GM18520 (cell line): ENCODE results near the gene TTLL11.

Experiments used
- ATAC-seq: cut with Tn5 transposase; IDR thresholded peaks from one replicate; pipeline ENCODE4 v1.9.1; 2021; ENCODE audit not compliant: unreplicated experiment

The TTLL11 gene

GRCh38 chr9:122110100-122110833, 17.2 kb upstream of the TTLL11 start:
- no peak for ATAC-seq

DNA sequence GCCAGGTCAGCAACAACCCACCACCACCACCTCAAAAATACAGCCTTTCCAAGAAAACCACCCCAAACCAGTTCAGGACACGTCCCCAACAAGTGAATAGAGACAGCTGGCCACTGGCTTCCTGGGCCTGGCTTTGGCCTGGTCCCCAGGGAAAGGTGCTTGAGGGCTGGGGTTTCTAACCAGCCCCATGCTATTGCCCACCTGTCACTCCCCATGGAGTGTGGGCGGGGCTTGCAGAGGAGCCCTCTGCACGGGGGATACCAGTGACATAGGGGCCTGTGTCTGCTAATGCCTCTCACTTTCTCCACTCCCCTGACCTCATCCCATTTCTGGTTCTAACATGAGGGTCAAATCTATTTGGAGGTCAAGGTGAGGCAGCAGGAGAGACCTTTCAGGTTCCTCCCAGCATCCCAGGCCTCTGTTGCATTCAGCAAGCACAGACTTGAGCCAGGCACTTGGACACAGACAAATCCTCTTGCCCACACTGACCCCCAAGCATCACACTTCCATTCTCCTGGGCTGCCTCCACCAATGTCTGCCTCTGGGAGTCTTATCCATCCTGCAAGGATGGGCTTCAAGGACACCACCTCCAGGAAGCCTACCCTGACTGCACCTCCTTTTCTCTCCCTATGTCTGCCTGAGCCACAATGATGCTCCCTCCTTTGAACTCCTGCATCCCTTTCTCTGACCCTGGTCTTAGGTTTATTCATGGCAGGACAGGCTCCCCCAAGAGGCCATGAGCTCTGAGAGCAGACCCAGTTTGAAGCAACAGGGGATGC, 16.1 kb upstream of the TTLL11 start:
- ATAC-seq, result no peak

- ATAC-seq, result no peak
These were observed 14.2 kb upstream of the TTLL11 start for GRCh38 chr9:122107291-122107805.

DNA sequence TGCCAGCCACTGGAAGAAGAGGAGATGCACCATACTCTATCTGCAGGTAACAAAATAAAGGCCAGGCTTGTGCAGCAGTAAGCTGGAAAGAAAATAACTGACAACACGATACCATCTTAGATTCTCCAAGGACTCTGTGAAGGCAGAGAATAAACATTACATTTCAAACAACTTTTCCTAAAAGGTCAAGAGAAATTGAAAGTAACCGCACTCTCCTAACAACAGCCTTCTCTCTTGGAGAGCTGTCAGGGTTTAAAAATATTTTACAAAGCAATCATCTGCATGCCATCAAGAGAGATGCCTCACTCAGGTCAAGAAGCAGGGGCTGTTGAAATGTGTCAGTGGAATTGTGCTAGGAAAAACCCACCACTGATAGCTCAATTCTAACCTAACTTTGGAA, 13.5 kb upstream of the TTLL11 start:
- no peak for ATAC-seq

GRCh38 chr9:122103985-122104384, 10.9 kb upstream of the TTLL11 start:
- ATAC-seq, result no peak

- ATAC-seq, result no peak
These were observed 9.0 kb upstream of the TTLL11 start for GRCh38 chr9:122102156-122102555.

DNA sequence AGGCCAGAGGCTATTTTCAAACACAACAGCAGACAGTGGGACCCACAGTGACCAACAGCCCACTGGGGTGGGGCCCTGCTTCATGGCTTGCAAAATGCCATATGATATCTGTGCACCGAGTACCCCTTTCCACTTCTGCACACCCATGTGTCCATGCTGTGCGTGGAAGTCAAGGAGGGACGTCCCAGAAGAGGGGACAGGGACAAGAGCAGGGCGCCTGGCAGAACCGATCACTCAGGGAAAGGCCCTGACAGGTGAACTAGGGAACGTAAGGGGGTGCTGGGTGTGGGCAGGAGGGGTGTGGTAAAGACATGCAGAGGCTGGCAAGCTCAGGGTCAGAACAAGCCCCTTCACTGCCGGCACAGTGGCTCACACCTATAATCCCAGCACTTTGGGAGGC, 7.6 kb upstream of the TTLL11 start:
- no peak for ATAC-seq

- no peak for ATAC-seq
These were observed 6.3 kb upstream of the TTLL11 start for GRCh38 chr9:122099271-122099869.

DNA sequence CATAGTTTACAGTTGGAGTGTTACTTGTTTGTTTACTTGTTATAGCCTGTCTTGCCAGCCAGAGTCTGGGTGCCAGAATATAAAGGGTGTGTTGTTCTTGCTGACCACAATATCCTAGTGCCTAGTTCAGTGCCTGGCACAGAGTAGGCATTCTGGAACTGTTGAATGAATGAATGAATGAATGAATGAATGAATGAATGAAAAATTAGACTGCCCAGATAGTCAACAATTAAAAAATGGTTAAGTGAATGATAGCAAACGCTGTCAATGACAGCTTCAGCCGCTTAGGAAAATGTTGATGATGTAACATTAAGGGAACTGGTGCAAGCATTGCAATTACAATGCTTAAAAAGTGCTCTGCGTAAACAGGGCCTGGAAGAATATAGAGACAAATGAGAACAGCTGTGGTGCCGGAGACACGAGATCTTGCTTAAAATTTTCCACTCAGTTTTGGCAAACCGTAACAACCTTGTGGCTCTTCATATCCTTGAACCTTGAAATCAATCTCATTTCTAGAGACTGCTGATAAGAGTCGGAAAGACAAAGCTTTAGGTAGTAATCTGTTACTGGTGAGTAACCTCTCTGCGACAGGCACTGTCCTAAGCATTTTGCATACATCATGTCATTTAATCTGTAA, 4.7 kb upstream of the TTLL11 start:
- ATAC-seq, result no peak

- ATAC-seq, result no peak
These were observed 3.7 kb upstream of the TTLL11 start for GRCh38 chr9:122096620-122097415.

- no peak for ATAC-seq
These were observed 2.1 kb upstream of the TTLL11 start for GRCh38 chr9:122095010-122095767.

- no peak for ATAC-seq
These were observed 1.2 kb downstream of the TTLL11 start for GRCh38 chr9:122091682-122092592.

DNA sequence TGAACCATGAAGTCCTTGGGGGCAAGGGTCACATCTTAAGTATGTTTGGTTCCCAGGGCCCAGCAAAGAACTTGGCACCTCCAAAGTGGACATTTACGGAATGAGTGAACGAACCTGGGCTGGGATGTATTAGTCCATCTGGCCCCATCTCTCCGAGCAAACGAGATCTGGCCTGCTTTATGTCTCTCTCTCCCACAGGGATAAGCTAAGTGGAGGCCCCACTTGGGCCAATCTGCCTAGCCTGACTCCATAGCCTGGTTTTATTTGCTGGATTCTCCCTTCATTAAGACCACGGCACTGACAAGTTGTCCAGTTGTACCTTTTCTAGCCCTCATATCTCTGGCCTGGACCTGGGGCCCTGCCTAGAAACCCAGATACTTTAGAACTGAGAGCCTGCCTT, 2.1 kb downstream of the TTLL11 start:
- ATAC-seq, result no peak

- no peak for ATAC-seq
These were observed 2.7 kb downstream of the TTLL11 start for GRCh38 chr9:122090287-122090883.

DNA sequence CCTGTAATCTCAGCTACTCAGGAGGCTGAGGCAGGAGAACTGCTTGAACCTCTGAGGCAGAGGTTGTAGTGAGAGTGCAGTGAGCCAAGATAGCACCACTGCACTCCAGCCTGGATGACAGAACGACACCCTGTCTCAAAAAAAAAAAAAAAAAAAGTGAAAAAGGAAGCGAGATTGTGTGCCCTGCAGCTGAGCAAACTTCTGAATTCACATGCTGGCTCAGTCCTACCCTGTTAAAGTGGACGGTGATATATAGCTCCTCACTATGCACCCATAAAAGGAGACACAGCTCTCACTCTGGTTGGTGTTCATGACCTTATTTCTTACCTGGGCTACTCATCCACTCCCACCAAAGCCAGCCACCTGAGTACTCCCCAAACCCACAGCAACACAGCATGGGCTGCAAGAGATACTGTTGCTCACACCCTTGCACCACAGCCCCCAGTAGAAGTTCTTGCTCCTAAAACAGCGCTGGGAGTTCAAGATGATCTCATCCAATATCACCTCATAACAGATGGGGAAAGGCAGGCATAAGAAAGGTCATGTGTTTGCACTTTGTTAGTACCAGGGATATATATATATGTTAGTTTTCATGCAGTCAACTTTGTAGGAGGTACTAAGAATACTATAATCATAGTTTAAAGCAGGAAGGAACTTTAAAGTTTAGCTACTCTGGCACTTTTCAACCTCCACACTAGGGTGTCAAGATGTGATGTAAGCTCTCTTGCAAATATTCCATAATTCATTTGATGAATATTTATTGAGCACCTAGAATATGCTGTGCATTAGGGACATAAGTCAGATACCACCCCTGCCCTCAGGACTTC, 4.0 kb downstream of the TTLL11 start:
- no peak for ATAC-seq

DNA sequence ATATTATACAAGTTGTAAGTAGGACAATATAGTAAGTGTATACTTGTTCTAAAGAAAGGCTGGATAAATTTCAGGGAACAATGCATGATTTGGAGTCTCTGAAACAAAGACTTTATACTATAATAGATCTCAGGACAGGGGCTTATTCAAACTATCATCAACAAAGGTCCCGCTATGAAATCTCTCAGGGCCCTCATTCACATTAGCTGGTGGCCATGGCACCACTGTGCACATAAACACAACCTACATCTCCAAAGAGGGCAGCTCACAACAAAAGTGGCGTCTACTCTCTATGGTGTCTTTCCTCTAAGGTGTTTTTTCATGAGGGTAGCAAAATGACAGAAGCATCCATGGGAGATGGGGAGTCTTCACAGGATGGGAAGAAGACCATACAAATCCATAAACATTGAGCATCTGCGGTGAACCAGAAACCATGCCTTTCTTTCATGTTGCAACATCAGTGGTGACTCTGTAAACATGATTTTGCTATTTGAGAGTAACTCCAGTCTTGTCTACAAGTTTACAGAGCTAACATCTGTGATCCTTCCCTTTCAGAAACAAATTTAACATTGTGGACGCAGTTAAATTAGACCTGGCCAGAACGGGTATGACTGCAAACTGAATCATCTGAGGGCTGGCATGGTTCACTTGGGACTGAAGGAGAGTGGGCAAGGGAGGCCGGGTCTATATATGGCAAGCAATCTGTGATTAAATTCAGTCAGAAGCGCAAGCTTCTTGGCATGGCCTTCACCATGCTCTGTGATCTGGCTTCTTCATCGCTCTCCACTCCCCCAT, 5.5 kb downstream of the TTLL11 start:
- no peak for ATAC-seq

DNA sequence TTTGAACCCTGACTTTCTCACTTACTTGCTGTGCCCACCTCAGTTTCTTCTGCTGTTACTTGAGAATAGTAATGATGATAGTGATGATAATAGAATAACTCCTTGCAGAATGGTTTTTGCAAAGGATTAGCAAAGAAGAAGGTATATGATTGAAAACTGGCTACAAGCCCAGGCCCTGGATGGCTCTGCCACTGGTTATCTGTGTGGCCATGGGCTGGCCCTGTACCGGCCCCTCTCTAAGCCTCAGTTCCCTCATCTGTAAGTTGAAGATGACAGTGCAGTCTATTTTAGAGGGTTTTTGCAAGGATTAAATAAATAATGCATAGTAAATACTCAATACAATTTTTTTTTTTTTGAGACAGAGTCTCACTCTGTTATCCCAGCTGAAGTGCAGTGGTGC, 6.2 kb downstream of the TTLL11 start:
- ATAC-seq, result no peak
